IPS DF 4.7 (cell line): Measurements from ENCODE around the gene MAML2.

ENCODE experiments used
- DNase-seq: peaks from one replicate; pipeline ENCODE4 v3.0.0-alpha.2; 2013; ENCODE audit warnings: low spot score; ENCODE audit errors: extremely low read depth

The MAML2 gene

GRCh38 chr11:96339706-96340554 lies 3.1 kb downstream of the MAML2 start:
- no peak for DNase-seq

- DNase-seq = no peak
Measured at GRCh38 chr11:96338910-96339705, 3.9 kb downstream of the MAML2 start.

GRCh38 chr11:96337541-96338431 lies 5.2 kb downstream of the MAML2 start:
- no peak for DNase-seq

DNA sequence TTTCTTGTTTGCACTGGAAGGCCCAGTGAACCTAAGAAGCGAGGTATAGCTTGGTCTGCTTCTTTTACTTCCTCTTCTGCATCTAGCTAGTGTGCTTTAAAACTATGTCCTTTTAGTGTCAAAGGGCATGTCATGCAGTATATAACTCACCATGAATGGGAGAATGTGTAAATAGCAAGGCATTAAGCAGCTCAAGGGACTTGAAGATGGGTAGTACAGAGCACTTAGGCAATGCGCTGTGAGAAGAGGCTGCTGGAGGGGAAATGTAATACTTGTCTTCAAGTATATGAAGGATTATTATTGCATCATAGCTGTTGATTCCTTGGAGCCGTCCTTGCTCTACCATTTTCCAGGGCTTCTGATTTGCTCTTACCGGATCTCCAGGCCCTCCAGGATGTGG lies 7.6 kb downstream of the MAML2 start:
- DNase-seq = no peak

DNA sequence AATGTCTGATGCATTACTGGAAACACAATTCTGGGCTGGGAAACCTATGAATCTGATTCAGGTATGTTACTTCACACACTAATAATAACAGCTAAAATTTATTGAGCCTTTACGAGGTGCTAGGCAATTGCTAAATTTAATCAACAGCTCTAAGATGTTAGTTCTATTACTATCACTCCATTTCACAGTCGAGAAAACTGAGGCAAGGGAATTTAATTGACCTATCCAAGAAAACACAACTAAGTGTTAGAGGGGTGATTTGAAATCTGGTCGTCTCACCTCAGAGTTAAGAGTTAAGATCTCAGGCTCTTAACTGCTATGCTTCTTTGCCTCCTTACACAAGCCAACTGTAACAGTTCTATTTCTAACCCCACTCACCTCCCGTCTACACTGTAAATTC lies 8.8 kb downstream of the MAML2 start:
- no peak for DNase-seq

- DNase-seq = no peak
Measured at GRCh38 chr11:96333191-96333719, 9.7 kb downstream of the MAML2 start.

DNA sequence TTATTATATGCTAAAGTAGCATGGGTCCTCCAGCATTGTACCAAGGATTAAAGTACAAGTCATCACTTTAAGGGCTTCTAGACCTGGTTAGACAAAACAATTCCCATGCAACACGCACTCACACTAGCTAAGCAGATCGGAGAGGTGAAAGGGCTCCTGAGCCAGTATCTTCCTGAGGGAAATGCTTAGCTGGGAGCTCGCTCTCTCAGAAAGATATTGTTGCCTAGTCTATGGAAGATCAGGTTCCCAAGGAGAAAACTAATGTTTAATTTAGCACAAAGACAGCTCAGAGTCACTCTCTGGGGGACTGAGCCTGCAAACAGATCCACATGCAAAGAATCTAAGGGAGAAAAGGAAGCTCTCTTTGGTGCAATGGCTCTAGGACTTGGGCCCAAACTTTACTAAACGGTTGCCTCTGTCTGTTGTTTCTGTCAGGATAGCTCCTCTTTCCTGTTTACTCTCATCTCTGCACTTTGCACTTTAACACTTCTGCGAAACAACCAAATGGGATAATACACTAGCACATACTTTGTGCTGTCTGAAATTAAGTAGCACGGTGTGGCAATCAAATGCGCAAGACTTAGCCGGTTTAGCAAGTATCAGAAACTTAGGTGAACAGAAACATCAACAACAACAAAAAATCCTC lies 10.7 kb downstream of the MAML2 start:
- no peak for DNase-seq

- no peak for DNase-seq
Measured at GRCh38 chr11:96331699-96332116, 11.3 kb downstream of the MAML2 start.

DNA sequence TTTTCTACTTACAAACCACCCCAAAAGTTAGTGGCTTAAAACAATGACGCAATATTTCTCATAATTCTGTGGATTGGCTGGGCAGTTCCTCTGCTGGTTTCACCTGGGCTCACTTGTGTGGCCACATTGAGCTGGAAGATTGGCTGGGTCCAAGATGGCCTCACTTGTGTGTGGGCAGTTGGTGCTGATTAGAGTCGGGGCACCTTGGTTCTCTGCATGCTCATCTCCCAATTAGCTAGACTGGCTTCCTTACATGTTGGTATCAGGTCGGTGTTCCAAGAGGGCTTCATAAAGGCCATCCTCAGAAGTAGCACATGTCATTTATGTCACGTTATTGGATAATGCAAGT lies 12.5 kb downstream of the MAML2 start:
- no peak for DNase-seq

GRCh38 chr11:96329855-96330510 lies 13.0 kb downstream of the MAML2 start:
- no peak for DNase-seq

DNA sequence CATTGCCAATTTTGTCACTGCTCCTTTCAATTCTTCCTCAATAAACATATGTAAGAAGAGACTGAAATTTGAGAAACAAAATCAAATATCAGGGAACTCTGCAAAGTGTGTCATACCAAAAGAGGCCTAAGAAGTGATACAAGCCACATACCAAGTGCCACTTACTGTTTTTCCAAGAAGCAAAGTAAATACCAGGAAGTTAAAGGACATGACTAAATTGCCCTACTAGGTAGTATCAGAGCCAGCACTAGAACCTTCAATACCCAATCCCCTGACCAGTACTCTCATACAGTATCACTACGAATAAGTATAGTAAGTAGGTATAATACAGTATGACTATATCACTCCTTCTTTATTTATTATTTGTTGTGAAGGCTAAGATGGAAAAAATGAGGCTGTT lies 13.6 kb downstream of the MAML2 start:
- DNase-seq = no peak

DNA sequence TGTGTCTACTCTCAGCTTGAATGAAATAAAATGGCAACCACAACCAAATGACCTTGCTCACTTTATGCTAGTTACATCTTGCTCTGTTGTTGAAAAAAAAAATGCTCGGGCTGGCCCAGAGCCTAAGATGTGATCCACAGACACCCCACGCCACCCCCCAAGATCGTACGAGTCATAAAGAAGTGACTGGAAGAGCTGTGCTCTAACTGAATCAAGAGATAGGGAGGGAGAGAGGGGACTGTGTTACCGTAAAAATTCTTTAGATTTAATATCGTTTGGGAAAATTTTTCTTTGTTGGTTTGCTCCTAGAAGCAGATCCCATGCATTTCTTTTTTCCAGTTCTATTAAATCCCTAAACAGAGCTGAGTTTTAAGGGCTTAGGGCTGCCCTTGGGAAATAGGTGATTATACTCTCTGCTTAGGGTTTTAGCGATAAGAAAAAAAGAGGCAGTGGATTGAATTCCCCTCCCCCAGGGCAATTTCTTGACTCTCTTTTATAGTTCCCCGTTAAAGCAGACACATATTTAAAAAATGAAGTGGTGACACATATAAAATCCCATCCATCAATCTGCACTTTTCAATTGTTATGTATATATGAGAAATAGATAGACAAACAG lies 14.5 kb downstream of the MAML2 start:
- DNase-seq = no peak

GRCh38 chr11:96326959-96327358 lies 16.0 kb downstream of the MAML2 start:
- no peak for DNase-seq

DNA sequence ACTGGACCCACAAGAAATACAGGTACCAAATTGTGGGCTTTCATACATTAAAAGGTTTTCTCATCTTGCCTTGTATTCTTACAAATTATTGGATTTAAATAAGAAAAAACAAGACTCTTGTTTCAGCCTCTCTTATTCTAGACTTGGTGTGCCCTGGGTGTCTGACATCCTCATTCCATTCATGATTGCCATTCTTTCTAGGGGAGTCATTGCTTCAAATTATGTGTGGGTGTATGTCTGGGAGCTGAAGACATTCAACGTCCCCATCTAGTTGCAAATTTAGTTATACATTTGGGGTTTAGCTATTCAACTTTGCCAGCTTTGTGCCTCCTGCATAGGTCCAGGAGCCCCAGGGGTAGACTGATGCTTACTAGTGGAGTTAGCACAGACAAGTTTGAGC lies 18.1 kb downstream of the MAML2 start:
- no peak for DNase-seq

- DNase-seq = no peak
Measured at GRCh38 chr11:96323642-96323985, 19.4 kb downstream of the MAML2 start.

- no peak for DNase-seq
Measured at GRCh38 chr11:96322775-96323641, 20.0 kb downstream of the MAML2 start.

DNA sequence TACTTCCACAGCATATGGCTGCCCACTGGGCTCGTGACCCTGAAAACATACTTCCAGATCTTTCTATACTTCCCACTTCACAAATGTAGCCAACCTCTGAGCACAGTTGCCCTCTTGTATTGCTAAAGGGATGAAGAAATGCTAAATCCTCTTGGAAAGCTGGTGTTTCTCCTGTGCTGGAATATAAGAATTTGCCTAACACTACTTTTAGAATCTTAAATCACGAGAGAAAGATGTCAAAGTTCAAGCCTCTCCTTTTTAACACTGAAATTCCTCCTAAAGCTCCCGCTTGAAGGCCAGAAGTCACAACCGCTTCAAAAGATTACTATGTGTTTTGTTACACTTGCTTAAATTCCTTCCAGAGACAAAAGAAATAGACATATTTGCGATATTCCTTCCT lies 21.9 kb downstream of the MAML2 start:
- DNase-seq = no peak

DNA sequence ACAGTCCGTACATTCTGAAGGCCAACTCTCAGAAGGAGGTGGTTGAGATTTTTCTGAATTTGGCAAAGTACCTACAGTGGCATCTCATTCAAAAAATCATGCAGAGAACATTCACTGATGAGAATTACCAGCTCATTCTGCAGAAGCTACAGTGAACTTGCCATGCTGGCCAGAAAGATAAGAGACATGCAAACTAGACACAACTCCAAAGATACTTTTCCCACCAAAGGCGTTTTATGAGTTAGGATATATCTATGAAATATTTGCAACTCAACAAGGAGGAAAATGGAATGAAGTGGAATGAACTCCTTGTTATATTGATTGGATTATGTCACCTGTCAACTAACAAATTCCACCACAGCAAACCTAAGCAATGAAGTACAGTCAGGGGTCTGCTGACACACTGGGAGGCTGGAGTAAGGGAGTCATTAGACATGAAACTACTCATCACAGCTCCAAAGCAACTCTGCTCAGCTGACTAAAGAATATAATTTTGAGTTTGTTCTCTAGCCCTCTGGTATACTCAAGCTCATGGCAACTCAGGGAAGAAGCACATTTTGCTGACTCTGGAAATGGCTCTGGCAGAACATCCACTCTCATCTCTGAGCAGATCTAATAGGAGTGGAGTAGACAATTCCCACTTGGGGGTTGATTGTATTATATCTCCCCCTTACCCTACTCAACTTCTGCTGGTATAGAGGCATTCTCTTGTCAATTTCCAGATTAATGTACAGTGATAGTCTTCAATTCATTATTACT lies 22.9 kb downstream of the MAML2 start:
- no peak for DNase-seq
